GM19395 (cell line): ENCODE measurements around the gene IFRD2.

Experiments used
- ATAC-seq: cut with Tn5 transposase; IDR thresholded peaks from one replicate; pipeline ENCODE4 v1.9.1; 2021; ENCODE audit warnings: mild to moderate bottlenecking, moderate library complexity; ENCODE audit not compliant: unreplicated experiment

The IFRD2 gene

GRCh38 chr3:50292159-50293078, at the start of gene IFRD2:
Gene IFRD2 (minus strand): TSS chr3:50292429. CDS start chr3:50292274, 155 bp downstream.
- ATAC-seq, result peak; percentile 93

GRCh38 chr3:50341537-50341936, 49.3 kb upstream of the IFRD2 start:
- ATAC-seq, result no peak

- no peak for ATAC-seq
Measured at GRCh38 chr3:50340448-50341329, 48.5 kb upstream of the IFRD2 start, which contains the start of gene RASSF1. Gene RASSF1 (minus strand): TSS chr3:50340836. CDS start chr3:50340805, 31 bp downstream.

GRCh38 chr3:50340147-50340447, 47.9 kb upstream of the IFRD2 start:
- no peak for ATAC-seq

- no peak for ATAC-seq
Measured at GRCh38 chr3:50339485-50340146, 47.4 kb upstream of the IFRD2 start.

GRCh38 chr3:50338965-50339364, 46.7 kb upstream of the IFRD2 start:
- no peak for ATAC-seq

GRCh38 chr3:50337175-50337861, 45.1 kb upstream of the IFRD2 start:
- ATAC-seq, result peak; percentile 76

- ATAC-seq, result peak; percentile 34
Measured at GRCh38 chr3:50336452-50337174, 44.4 kb upstream of the IFRD2 start.

GRCh38 chr3:50334339-50335075, 42.3 kb upstream of the IFRD2 start:
- no peak for ATAC-seq

GRCh38 chr3:50333744-50334328, 41.6 kb upstream of the IFRD2 start:
- no peak for ATAC-seq

- no peak for ATAC-seq
Measured at GRCh38 chr3:50331364-50331907, 39.2 kb upstream of the IFRD2 start.

- ATAC-seq, result no peak
Measured at GRCh38 chr3:50330330-50330729, 38.1 kb upstream of the IFRD2 start.

- ATAC-seq, result peak; percentile 80
Measured at GRCh38 chr3:50327943-50328691, 35.9 kb upstream of the IFRD2 start, which contains the start of gene TUSC2. Gene TUSC2 (minus strand): TSS chr3:50328223. CDS start chr3:50328099, 124 bp downstream.

GRCh38 chr3:50327129-50327528, 34.9 kb upstream of the IFRD2 start:
- ATAC-seq, result no peak

GRCh38 chr3:50326182-50326541, 33.9 kb upstream of the IFRD2 start:
- ATAC-seq, result no peak

GRCh38 chr3:50325497-50326181, 33.4 kb upstream of the IFRD2 start:
- no peak for ATAC-seq

GRCh38 chr3:50325113-50325480, 32.9 kb upstream of the IFRD2 start:
- ATAC-seq, result no peak
